SK-N-SH (cell line): ENCODE results near the gene NGF. TPM values are rescaled to one million over a fixed set of nuclear protein-coding genes. Genes with fewer than 3 reads are reported as not detected.

Source experiments
- CTCF ChIA-PET: fragments of 300-600, 350-600 bp; formaldehyde crosslinking; extraction: SDS; loops from one replicate; lab custom pipeline; 2021; lab: Yijun Ruan, JAX
- POLR2A ChIA-PET: fragments of 350-600 bp; sonication (Branson Sonifier 250); formaldehyde crosslinking; extraction: SDS; loops from one replicate; lab custom pipeline; 2020; ENCODE audit warnings: antibody characterized with exemption, inconsistent platforms; lab: Yijun Ruan, JAX
- DNase-seq: peaks from one replicate; pipeline ENCODE4 v3.0.0; 2012
- H2AFZ ChIP-seq: fragments of 200-600 bp; sonication (generic); 2 replicates; pipeline ENCODE4 v1.8.1; 2016; ENCODE audit warnings: antibody characterized with exemption, mild to moderate bottlenecking, low read depth
- H3F3A ChIP-seq: fragments of 200-600 bp; sonication (generic); replicated peaks from 2 replicates; pipeline ENCODE3; 2016; ENCODE audit warnings: antibody characterized with exemption, mild to moderate bottlenecking; ENCODE audit not compliant: insufficient read depth
- H3K27ac ChIP-seq, 2 experiments: fragments of 200-500 bp in 1 of 2; fragments of 200-600 bp in 1 of 2; sonication (Bioruptor generic) in 1 of 2; sonication (generic), shearing (Covaris generic) in 1 of 2; 2 replicates each; pipeline versions ENCODE4 v1.5.1 to v1.6.1; 2014 to 2016; ENCODE audit warnings: low read depth in 2 of 2, inconsistent platforms in 1 of 2, low read length in 1 of 2, mild to moderate bottlenecking in 1 of 2, mixed read lengths in 1 of 2
- H3K27me3 ChIP-seq: fragments of 200-600 bp; sonication (generic), shearing (Covaris generic); 2 replicates; pipeline ENCODE4 v1.6.1; 2016; ENCODE audit warnings: mixed run types; ENCODE audit not compliant: insufficient read depth
- H3K36me3 ChIP-seq, 2 experiments: fragments of 200-500 bp in 1 of 2; fragments of 200-600 bp in 1 of 2; sonication (Bioruptor generic) in 1 of 2; sonication (generic) in 1 of 2; replicated peaks in 1 of 2; 2 replicates each; pipeline versions ENCODE3 to v1.5.1; 2014 to 2016; ENCODE audit warnings: low read length in 1 of 2, mild to moderate bottlenecking in 1 of 2; ENCODE audit not compliant: insufficient read depth in 2 of 2, control insufficient read depth in 1 of 2
- H3K4me1 ChIP-seq, 2 experiments: fragments of 200-500 bp in 1 of 2; fragments of 200-600 bp in 1 of 2; sonication (Bioruptor generic) in 1 of 2; sonication (generic), shearing (Covaris generic) in 1 of 2; 2 replicates each; pipeline versions ENCODE4 v1.5.1 to v1.6.1; 2014 to 2016; ENCODE audit warnings: low read depth in 1 of 2, low read length in 1 of 2, mixed run types in 1 of 2; ENCODE audit not compliant: insufficient read depth in 2 of 2, control insufficient read depth in 1 of 2
- H3K4me2 ChIP-seq: fragments of 200-600 bp; sonication (generic), shearing (Covaris generic); 2 replicates; pipeline ENCODE4 v1.6.1; 2017; ENCODE audit warnings: mixed run types
- H3K4me3 ChIP-seq, 2 experiments: fragments of 200-500 bp in 1 of 2; fragments of 200-600 bp in 1 of 2; sonication (Bioruptor generic) in 1 of 2; sonication (generic), shearing (Covaris generic) in 1 of 2; 2 replicates each; pipeline versions ENCODE4 v1.5.1 to v1.8.1; 2014 to 2016; ENCODE audit warnings: low read depth in 2 of 2, inconsistent platforms in 1 of 2, low read length in 1 of 2, mild to moderate bottlenecking in 1 of 2, mixed read lengths in 1 of 2, moderate library complexity in 1 of 2
- H3K79me2 ChIP-seq: fragments of 200-600 bp; sonication (generic); 2 replicates; pipeline ENCODE4 v1.8.1; 2017; ENCODE audit warnings: mild to moderate bottlenecking; ENCODE audit not compliant: insufficient read depth
- H3K9ac ChIP-seq: fragments of 200-600 bp; sonication (generic); 2 replicates; pipeline ENCODE4 v1.6.1; 2017; ENCODE audit warnings: mixed run types
- H3K9me2 ChIP-seq: fragments of 200-600 bp; sonication (generic); 2 replicates; pipeline ENCODE4 v1.6.1; 2017; ENCODE audit warnings: mixed run types
- H3K9me3 ChIP-seq: fragments of 200-600 bp; sonication (generic); 2 replicates; pipeline ENCODE4 v1.6.1; 2017; ENCODE audit warnings: mixed run types, mild to moderate bottlenecking, moderate library complexity
- H4K20me1 ChIP-seq: fragments of 200-600 bp; sonication (generic); 2 replicates; pipeline ENCODE4 v1.6.1; 2017; ENCODE audit warnings: mild to moderate bottlenecking, mixed run types; ENCODE audit not compliant: insufficient read depth
- ELF1 ChIP-seq: IDR thresholded peaks from 2 replicates; pipeline ENCODE4 v1.4.0; 2012
- FOSL2 ChIP-seq: IDR thresholded peaks from 2 replicates; pipeline ENCODE4 v1.4.0; 2012; ENCODE audit warnings: low read depth, mild to moderate bottlenecking, moderate library complexity, borderline replicate concordance
- GABPA ChIP-seq: IDR thresholded peaks from 2 replicates; pipeline ENCODE4 v1.4.0; 2012; ENCODE audit warnings: low read depth, mild to moderate bottlenecking
- NFIC ChIP-seq: IDR thresholded peaks from 2 replicates; pipeline ENCODE4 v1.4.0; 2012; ENCODE audit warnings: borderline replicate concordance
- REST ChIP-seq: IDR thresholded peaks from 2 replicates; pipeline ENCODE4 v1.6.1; 2012; ENCODE audit warnings: mild to moderate bottlenecking, low read depth, low read length, moderate library complexity
- RXRA ChIP-seq: IDR thresholded peaks from 2 replicates; pipeline ENCODE4 v1.4.0; 2012; ENCODE audit warnings: low read depth, mild to moderate bottlenecking, borderline replicate concordance
- USF1 ChIP-seq: IDR thresholded peaks from 2 replicates; pipeline ENCODE4 v1.4.0; 2012; ENCODE audit warnings: low read depth, borderline replicate concordance
- USF2 ChIP-seq: fragments of 150-350 bp; IDR thresholded peaks from 2 replicates; pipeline ENCODE4 v1.6.1; 2017; ENCODE audit warnings: antibody characterized with exemption, low read length, low read depth, borderline replicate concordance
- WGBS: methylation state at CpG from one replicate; pipeline ENCODE4 v1.1.6; 2017; ENCODE audit warnings: low lambda C conversion rate; 5-methylcytosine and 5-hydroxymethylcytosine counted together
- polyA plus RNA-seq, 3 experiments: library from polyadenylated mRNA; depleted of rRNA; stranded (reverse); fragments of >200 nt; gene quantifications; 2 replicates each; pipeline ENCODE4 v1.2.3, GENCODE V29; 2012
- TF ChIP-seq, protein P1 (sequence below): IDR thresholded peaks from 2 replicates; pipeline ENCODE4 v1.4.0; 2012; ENCODE audit warnings: low read depth
- TF ChIP-seq, protein P2 (sequence below): IDR thresholded peaks from 2 replicates; pipeline ENCODE4; 2012

Gene NGF
- polyA plus RNA-seq, 1 of the 3 experiments (the other 2 are of a cell fraction) = 75.8 TPM

DNA sequence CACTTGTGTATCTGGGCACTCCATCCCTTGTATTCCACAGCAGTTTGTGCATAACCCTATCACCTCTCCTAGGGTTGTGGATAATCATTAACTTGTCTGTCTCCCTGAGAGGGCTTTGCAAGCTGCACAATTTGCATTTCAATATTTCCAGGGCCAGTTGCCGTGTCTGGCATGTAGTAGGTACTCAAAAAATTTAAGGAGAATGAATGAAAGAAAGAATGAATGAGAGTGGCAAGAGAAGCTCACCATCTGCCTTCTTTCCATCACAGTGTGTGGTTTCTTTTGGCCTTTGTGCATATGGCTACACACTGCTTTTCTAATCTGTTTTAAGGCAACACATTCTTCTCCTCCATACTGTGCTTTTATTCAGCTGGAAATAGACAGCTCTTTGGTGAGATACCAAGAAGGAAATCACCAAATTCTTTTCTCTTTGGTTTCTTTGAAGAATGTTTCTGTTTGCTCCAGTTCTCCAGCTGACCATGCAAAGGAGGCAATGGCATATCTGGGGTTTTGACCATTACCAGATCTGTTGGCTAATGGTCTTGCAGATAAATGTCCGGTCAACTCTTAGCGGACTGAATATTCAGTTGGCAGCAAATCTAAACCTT, 49.4 kb downstream of the NGF start:
- Histone ChIP-seq H3K36me3 (peaks cover 30 to 39% of the 10 kb centered on the region in 2 experiments), H3F3A (no peaks in the 10 kb centered on the region), H3K79me2 (no peaks in the 10 kb centered on the region; the same call in 1 of the 2 replicates), H3K9me3 (no peaks in the 10 kb centered on the region), H3K27me3 (no peaks in the 10 kb centered on the region), H3K4me1 (peaks cover 0 to 7% of the 10 kb centered on the region in 2 experiments; a peak in 1 of 4 replicates), H3K27ac (no peak overlapping the region), H4K20me1 (no peaks in the 10 kb centered on the region), H2AFZ (no peak overlapping the region), H3K9me2 (no peaks in the 10 kb centered on the region), H3K4me3 (no peak overlapping the region), H3K4me2 (no peak overlapping the region), H3K9ac (no peak overlapping the region)
- ChIA-PET POLR2A (no interaction called here), CTCF (interaction anchor here (1.2 to 1.6 kb wide), 2 partner anchors 11 to 181 kb away, joined by 3 to 5 read pairs; no protein-coding TSS in a partner anchor)
- 96% methylated on average over 3 of the region's 3 CpGs for WGBS
- TF ChIP-seq RXRA (no peak), REST (no peak), NFIC (no peak), ELF1 (no peak), USF2 (no peak), GABPA (no peak), FOSL2 (no peak), USF1 (no peak)
- TF ChIP-seq, protein P1, sequence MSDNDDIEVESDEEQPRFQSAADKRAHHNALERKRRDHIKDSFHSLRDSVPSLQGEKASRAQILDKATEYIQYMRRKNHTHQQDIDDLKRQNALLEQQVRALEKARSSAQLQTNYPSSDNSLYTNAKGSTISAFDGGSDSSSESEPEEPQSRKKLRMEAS = no peak
- TF ChIP-seq, protein P2, sequence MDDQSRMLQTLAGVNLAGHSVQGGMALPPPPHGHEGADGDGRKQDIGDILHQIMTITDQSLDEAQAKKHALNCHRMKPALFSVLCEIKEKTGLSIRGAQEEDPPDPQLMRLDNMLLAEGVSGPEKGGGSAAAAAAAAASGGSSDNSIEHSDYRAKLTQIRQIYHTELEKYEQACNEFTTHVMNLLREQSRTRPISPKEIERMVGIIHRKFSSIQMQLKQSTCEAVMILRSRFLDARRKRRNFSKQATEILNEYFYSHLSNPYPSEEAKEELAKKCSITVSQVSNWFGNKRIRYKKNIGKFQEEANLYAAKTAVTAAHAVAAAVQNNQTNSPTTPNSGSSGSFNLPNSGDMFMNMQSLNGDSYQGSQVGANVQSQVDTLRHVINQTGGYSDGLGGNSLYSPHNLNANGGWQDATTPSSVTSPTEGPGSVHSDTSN = no peak
- DNase-seq = no peak
